ENCODE measurements around the gene PSG5.
"Not testable (repeated sequence)": the region's sequence is repeated elsewhere in the genome, so short reads cannot be mapped to it uniquely, and the experiment has no call there.

DNA sequence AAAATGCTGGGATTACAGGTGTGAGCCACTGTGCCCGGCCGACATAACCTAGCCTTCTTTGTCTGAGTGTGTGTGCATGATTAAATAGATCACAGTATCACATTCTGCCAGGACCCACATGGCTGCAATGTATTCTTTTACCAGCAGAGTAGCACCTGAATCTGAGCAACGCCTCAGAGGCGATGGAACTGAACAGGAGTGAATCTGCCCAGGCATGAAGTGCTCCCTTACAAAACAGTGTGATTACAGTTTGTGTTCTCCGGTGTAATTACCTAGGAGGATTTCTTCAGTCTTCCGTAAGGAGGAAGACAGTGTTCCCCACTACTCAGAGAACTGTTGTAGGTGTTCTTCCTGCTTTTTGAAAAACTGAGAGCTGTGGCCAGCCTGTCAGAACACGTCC, 57.1 kb downstream of the PSG5 start:
- TF ChIP-seq, protein P1, sequence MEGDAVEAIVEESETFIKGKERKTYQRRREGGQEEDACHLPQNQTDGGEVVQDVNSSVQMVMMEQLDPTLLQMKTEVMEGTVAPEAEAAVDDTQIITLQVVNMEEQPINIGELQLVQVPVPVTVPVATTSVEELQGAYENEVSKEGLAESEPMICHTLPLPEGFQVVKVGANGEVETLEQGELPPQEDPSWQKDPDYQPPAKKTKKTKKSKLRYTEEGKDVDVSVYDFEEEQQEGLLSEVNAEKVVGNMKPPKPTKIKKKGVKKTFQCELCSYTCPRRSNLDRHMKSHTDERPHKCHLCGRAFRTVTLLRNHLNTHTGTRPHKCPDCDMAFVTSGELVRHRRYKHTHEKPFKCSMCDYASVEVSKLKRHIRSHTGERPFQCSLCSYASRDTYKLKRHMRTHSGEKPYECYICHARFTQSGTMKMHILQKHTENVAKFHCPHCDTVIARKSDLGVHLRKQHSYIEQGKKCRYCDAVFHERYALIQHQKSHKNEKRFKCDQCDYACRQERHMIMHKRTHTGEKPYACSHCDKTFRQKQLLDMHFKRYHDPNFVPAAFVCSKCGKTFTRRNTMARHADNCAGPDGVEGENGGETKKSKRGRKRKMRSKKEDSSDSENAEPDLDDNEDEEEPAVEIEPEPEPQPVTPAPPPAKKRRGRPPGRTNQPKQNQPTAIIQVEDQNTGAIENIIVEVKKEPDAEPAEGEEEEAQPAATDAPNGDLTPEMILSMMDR (conservative IDR thresholded peaks at IDR 0.05; ENCODE audit: low read depth in 2 of 2), result not testable (repeated sequence)
- TF ChIP-seq EZH2phosphoT487 (IDR thresholded peaks at IDR 0.05; ENCODE audit: unreplicated experiment), result not testable (repeated sequence)

Measured in GM23338 (cell line).